ENCODE data around the gene TBC1D16.

DNA sequence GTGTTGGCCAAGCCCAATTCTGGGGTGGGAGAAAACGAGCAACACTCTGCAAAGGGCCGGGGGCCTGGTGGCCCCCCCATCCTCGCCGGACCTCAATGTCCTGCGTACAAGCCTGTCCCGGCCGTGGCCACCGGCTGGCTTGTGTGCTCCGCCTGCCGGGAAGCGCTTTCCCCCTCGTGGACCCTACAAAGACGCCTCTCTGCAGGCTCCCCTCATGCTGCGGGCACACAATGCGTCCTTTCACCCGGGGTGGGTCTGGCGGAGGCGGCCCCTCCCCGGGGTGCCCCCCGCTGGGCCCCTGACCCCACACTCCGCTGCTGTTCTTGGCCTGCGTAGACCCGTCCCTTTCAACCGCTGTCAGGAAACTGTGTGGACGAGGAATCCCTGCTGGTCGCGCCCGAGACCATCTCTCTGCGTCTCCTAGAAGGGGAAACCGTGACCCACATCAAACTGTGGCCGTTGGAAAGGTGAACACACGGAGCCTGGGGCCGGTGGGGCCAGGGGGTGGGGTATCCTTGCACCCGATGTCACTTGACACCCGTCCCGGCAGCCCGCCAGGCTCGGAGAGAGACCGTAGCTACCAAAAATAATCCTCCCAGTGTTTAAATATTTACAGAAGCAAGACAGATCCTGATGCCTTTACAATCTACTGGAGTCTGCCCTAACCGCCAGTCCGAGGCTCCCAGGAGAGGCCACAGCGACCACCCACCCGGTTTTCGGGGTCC lies 43.6 kb downstream of the TBC1D16 start:
- TF ChIP-seq, protein P1, sequence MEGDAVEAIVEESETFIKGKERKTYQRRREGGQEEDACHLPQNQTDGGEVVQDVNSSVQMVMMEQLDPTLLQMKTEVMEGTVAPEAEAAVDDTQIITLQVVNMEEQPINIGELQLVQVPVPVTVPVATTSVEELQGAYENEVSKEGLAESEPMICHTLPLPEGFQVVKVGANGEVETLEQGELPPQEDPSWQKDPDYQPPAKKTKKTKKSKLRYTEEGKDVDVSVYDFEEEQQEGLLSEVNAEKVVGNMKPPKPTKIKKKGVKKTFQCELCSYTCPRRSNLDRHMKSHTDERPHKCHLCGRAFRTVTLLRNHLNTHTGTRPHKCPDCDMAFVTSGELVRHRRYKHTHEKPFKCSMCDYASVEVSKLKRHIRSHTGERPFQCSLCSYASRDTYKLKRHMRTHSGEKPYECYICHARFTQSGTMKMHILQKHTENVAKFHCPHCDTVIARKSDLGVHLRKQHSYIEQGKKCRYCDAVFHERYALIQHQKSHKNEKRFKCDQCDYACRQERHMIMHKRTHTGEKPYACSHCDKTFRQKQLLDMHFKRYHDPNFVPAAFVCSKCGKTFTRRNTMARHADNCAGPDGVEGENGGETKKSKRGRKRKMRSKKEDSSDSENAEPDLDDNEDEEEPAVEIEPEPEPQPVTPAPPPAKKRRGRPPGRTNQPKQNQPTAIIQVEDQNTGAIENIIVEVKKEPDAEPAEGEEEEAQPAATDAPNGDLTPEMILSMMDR (IDR thresholded peaks at IDR 0.05): no peak
- no peak for TF ChIP-seq POLR2A (IDR thresholded peaks at IDR 0.05)

Measured in Peyer's patch (tissue), 4 donors.